22Rv1 (cell line): ENCODE measurements around the gene MID2.

Experiments used
- H3K27ac ChIP-seq: fragments of 450-650 bp; 2 replicates; pipeline ENCODE4 v1.5.1; 2017
- CTCF ChIP-seq: fragments of 450-650 bp; IDR thresholded peaks from 2 replicates; pipeline ENCODE4 v1.5.1; 2017; ENCODE audit warnings: mild to moderate bottlenecking
- ZFX ChIP-seq: fragments of 450-650 bp; IDR thresholded peaks from 2 replicates; pipeline ENCODE4 v1.6.1; 2017; ENCODE audit warnings: antibody characterized with exemption, borderline replicate concordance

The MID2 gene

GRCh38 chrX:107857837-107858236 lies 32.2 kb downstream of the MID2 start:
- no peak overlapping the region for H3K27ac ChIP-seq
- TF ChIP-seq CTCF (no peak), ZFX (no peak)

- no peak overlapping the region for H3K27ac ChIP-seq
- TF ChIP-seq CTCF (no peak), ZFX (no peak)
These were observed 35.4 kb downstream of the MID2 start for GRCh38 chrX:107861056-107861455.

- no peak overlapping the region for H3K27ac ChIP-seq
- TF ChIP-seq ZFX, result no peak
- no peak for TF ChIP-seq CTCF
These were observed 45.5 kb downstream of the MID2 start for GRCh38 chrX:107871136-107871535.

GRCh38 chrX:107878106-107878505 lies 52.4 kb downstream of the MID2 start:
- TF ChIP-seq CTCF (no peak), ZFX (no peak)
- H3K27ac ChIP-seq, result no peak overlapping the region

DNA sequence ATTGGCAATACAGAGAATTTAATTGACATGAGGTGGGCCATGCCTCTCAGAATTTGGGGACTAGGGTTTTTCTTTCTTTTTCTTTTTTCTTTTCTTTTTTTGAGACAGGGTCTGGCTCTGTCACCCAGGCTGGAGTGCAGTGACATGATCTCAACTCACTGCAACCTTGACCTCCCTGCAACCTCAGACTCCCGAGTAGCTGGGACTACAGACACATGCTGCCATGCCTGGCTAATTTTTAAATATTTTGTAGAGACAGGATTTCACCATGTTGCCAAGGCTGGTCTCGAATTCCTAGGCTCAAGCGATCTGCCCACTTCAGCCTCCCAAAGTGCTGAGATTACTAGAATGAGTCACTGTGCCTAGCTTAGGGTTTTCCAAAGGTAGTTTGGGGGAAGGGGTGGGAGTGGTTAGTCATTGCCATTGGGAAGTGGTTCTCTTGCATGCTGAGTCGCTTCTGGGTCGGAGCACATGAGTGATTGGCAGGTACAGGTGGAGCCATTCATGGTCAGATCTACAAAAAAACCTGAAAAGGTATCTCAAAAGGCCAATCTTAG lies 54.5 kb downstream of the MID2 start:
- no peak for TF ChIP-seq CTCF
- no peak for TF ChIP-seq ZFX
- no peak overlapping the region for H3K27ac ChIP-seq

GRCh38 chrX:107894038-107894437 lies 68.4 kb downstream of the MID2 start:
- H3K27ac ChIP-seq, result no peak overlapping the region
- peak; percentile 42 for TF ChIP-seq CTCF
- TF ChIP-seq ZFX, result no peak

DNA sequence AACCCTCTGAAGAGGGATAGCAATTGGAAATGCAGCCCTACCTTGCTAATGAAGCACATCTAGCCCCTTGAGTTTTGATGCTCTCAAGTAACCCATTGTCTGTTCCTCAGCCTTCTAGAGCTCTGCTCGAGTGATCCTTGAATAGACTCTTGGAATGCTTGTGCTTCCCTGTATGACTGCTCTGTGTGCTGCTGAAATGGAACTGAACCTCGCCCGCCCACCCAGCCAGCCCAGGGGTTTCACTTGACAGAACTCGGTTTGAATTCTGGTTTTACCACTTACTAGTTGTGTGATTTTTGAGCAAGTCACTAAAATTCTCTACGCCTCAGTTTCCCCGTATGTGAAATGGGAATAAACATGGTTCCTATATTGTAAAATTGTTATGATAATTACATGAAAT lies 77.1 kb downstream of the MID2 start:
- H3K27ac ChIP-seq, result no peak overlapping the region
- TF ChIP-seq CTCF (no peak), ZFX (no peak)
